Raji (cell line): ENCODE measurements around the gene PYGB.

Experiments used
- POLR2A ChIP-seq: IDR thresholded peaks from 2 replicates; pipeline ENCODE4 v1.6.1; 2011; ENCODE audit warnings: low read depth, low read length, control low read depth; ENCODE audit not compliant: insufficient read depth

The PYGB gene

DNA sequence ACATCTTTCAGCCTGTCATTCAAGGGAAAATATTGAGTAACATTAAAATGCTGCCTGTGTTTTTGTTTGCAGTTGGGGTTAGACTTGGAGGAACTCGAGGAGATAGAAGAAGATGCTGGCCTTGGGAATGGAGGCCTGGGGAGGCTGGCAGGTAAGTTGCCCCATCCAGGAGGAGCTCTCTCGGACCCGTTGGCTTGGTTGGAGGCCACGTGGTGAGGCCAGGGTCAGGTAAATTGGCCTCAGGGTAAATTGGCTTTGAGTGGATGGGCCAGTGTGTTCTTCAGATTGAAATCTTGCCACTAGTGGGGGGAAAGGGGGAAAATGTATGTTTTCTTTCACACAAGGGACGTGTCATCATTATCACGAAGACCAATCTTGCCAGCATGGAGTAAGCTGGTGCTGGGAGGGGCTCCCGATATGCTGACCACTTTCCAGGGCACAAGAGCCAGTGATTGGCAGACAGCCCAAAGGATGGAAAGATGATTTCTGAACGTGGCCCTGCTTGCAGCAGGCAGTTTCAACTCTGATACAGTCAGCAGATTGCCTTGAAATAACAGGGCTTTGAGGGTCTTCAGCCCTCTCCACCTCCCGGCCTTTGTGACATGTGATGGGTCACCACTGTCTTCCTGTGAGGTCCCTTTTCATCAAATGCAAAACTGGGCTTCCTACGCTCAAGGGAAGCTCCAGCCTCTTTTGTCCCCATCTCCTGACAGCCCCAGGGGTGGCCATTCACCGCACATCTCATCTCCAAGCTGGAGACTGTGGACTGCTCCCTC lies 21.4 kb downstream of the PYGB start:
- no peak for TF ChIP-seq POLR2A

- no peak for TF ChIP-seq POLR2A
Observed at GRCh38 chr20:25269833-25270170, 21.9 kb downstream of the PYGB start.

GRCh38 chr20:25270829-25271251 lies 23.0 kb downstream of the PYGB start:
- TF ChIP-seq POLR2A, result no peak

- TF ChIP-seq POLR2A, result no peak
Observed at GRCh38 chr20:25271486-25272222, 23.8 kb downstream of the PYGB start.

GRCh38 chr20:25272223-25273000 lies 24.5 kb downstream of the PYGB start:
- no peak for TF ChIP-seq POLR2A

DNA sequence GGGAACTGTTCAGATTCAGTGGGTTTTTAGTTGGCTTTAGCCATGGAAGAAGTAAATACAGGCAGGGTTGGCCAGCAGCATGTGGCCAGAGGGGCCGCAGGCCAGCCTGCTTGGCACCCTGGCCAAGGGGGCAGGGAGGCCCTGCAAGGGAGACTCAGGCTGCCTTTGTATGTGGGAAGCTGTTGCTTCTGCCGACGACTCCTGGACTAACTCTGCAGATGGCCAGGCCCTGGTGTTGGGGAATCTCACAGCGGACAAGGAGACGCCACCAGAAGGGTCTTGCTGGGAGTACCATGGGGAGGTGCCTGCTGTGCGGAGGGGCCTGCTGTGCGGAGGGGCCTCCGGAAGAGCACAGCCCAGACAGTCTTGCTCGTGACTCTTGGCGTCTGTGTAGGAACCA lies 25.2 kb downstream of the PYGB start:
- no peak for TF ChIP-seq POLR2A

GRCh38 chr20:25273541-25274358 lies 25.9 kb downstream of the PYGB start:
- TF ChIP-seq POLR2A, result no peak

GRCh38 chr20:25274481-25274880 lies 26.6 kb downstream of the PYGB start:
- TF ChIP-seq POLR2A, result no peak

DNA sequence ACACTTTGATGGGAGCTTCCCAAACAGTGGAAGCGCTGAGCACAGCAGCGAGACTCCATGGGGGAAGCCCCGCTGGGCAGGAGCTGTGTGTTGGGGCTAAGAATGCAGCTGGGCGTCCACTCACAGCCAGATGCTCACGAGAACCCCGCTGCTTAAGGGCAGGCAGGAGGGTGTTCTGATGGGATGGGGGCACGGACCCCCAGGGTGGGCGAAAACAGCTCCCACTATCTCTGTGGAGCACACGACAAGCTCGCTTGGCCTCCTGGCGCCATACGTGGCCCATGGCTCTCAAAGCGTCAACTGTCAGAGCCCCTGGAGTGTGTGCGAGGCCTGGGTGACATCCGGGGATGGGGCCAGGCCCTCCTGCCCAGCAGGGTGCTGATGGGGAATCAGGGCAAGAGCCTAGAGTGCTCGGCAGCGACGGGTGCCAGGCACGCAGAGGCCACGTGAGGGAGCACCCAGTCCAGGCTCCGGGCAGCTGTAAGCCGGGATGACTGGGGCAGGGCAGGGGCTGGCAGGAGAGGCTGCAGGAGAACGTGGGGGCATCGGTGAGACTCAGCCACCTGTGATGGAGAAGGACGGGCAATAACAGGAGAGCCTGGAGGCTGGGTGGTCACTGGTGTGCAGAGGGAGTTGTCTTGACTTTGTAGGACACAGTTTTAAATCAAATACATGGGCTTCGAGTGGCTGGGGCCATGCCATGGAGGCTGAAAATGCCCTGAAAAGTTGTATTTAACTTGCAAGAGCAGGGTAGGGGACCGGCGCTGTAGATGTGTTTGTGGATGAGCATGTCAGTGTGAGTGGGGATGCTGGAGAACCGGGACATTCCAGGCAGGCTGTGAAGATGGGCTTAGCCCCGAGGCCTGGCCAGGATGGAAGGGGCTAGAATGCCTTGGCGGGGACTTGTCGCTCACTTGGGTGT lies 27.3 kb downstream of the PYGB start:
- no peak for TF ChIP-seq POLR2A

DNA sequence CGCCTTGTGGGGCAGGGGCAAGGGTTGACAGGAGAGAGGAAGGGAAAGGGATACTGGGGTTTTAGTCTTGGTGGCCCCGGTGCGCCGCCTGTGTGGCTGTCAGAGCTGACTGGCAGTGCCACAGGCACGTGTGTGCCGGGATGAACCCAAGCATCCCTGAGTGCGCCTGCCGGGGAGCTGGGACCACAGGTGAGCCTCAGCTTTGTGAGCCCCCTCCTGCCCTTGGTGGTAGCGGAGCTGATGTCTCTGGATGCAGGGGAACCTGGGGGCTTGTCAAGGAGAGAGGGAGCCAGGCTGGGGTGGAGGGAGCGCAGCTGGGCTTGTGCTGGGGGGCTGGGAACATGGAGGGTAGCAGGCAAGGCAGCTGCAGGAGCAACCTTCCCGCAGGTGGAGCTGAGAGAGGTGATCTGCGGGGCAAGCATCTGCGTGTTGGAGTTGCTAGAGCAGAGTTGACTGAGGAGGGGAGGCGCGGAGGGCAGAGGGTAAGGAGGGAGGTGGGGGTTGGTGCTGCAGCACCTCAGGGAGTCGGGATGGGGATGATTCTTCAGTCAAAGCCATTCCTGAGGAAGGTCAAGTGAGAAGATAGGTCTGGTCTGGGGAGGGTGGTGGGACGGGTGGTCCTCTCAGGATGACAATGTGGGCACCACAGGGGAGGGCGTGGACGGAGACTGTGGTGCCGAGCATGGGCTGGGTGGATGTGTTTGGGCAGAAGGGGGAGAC lies 28.1 kb downstream of the PYGB start:
- TF ChIP-seq POLR2A, result no peak

- TF ChIP-seq POLR2A, result no peak
Observed at GRCh38 chr20:25276533-25277050, 28.7 kb downstream of the PYGB start.

DNA sequence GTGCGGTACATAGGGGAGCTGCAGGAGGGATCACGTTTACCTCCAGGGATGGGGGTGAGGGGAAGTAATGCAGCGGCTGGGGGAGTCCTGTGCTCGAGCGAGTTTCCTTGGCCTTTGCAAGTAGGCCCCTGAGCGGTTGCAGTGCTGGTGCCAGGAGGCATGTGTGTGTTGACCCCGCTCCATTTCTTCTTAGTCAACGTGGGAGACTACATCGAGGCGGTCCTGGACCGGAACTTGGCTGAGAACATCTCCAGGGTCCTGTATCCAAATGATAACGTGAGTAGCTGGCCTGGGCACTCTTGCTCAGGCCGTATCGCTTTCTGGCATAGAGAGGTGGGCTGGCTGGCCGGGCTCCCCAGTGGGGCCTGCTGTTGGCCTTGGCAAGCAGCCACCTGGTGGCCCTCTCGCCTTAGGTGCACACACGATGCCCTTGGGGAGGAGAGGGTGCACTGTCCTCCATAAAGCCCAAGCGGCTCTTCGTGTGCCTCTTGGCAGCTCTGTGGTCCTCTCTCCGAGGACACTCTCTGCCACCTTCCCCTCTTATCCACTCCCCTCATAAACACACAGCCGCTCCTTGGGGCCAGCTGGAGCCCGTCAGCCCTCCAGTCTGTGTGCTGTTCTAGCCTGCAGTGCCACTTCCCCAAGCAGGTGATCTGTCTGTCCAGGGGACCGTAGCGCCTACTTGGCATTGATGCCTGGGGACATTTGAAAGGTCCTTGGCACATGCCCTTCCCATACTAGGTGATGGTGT lies 29.3 kb downstream of the PYGB start:
- TF ChIP-seq POLR2A, result no peak
